Thyroid gland (tissue), 4 donors: Measurements from ENCODE around the gene PRKCI. TPM values are rescaled to one million over a fixed set of nuclear protein-coding genes. Genes with fewer than 3 reads are reported as not detected.
A peak's percentile ranks its signal among the peaks of the same experiment; 100 is the strongest.
"Not testable (repeated sequence)": the region's sequence is repeated elsewhere in the genome, so short reads cannot be mapped to it uniquely, and the experiment has no call there.

ENCODE experiments used
- DNase-seq, 2 donors: peaks; one replicate each; pipeline ENCODE4 v3.0.0-alpha.2; 2019
- H3K27ac ChIP-seq, 3 donors: fragments of 200-600 bp; sonication (generic); 1 replicate in 2 of 3; 2 replicates in 1 of 3; pipeline ENCODE4 v1.5.1; 2016 to 2019; ENCODE audit warnings: mild to moderate bottlenecking in 1 of 3, moderate library complexity in 1 of 3
- H3K27me3 ChIP-seq: fragments of 200-600 bp; sonication (generic); one replicate; pipeline ENCODE4 v1.5.1; 2019
- H3K36me3 ChIP-seq, 2 donors: fragments of 200-600 bp; sonication (generic); one replicate each; pipeline ENCODE4 v1.5.1; 2016 to 2019
- H3K4me1 ChIP-seq, 2 donors: fragments of 200-600 bp; sonication (generic); one replicate each; pipeline ENCODE4 v1.5.1; 2017 to 2019
- H3K4me3 ChIP-seq, 3 donors: fragments of 200-600 bp; sonication (generic); replicated peaks in 1 of 3; 1 replicate in 2 of 3; 2 replicates in 1 of 3; pipeline ENCODE4 v1.5.1; 2016; ENCODE audit warnings: mild to moderate bottlenecking in 1 of 3
- H3K9me3 ChIP-seq: fragments of 200-600 bp; sonication (generic); one replicate; pipeline ENCODE4 v1.5.1; 2017
- CTCF ChIP-seq, 6 experiments: fragments of 200-600 bp in 3 of 6; fragments of 450-650 bp in 3 of 6; sonication (generic) in 3 of 6; IDR thresholded peaks; one replicate each; pipeline ENCODE4 v1.5.1; 2016 to 2019; ENCODE audit warnings: antibody characterized with exemption in 6 of 6, mild to moderate bottlenecking in 2 of 6, inconsistent platforms in 1 of 6, moderate library complexity in 1 of 6
- POLR2A ChIP-seq, 2 donors: fragments of 450-650 bp; IDR thresholded peaks; one replicate each; pipeline ENCODE4 v1.6.1; 2017; ENCODE audit warnings: antibody characterized with exemption in 2 of 2, mild to moderate bottlenecking in 2 of 2, moderate library complexity in 1 of 2
- WGBS, 2 donors: methylation state at CpG; one replicate each; pipeline ENCODE4 v1.1.5; 2017; 5-methylcytosine and 5-hydroxymethylcytosine counted together
- intact Hi-C: fragments of 100-400 bp; cut with DNase I; formaldehyde crosslinking; loops from one replicate; pipeline ENCODE4 v1.15.1; 2023
- total RNA-seq, 4 donors: library from RNA; depleted of rRNA; stranded (reverse); fragments of >200 nt; gene quantifications; one replicate each; pipeline ENCODE4 v1.2.3, GENCODE V29; 2016

The PRKCI gene
- total RNA-seq, 4 donors from 2014 or later, result 74.9 to 85.0 (median 76.6) TPM

- intact Hi-C loops, result no loop called here
- H3K4me3 ChIP-seq, result peak within 1 kb of the TSS; percentile 68 to 95 (median 81)
- H3K27me3 ChIP-seq, result no peaks in the 10 kb centered on the region
- TF ChIP-seq POLR2A (IDR thresholded peaks at IDR 0.05) (peak; percentile 12 to 90), CTCF (IDR thresholded peaks at IDR 0.05) (peak in 3 of 6 experiments; percentile 14 to 22 (median 19))
- peaks cover 13 to 15% of the 10 kb centered on the region in 2 donors for H3K36me3 ChIP-seq
- DNase-seq, result peak; percentile 92 to 93
- peak within 1 kb of the TSS; percentile 97 to 98 (median 98) for H3K27ac ChIP-seq
- 2% methylated on average over 25 to 40 of the region's 71 CpGs for WGBS, 2 donors
- no peaks in the 10 kb centered on the region for H3K9me3 ChIP-seq
- H3K4me1 ChIP-seq, result peaks cover 13 to 18% of the 10 kb centered on the region in 2 donors
These were observed 41.0 kb upstream of the PRKCI start, which contains the start of gene PHC3 for GRCh38 chr3:170180908-170181885. Gene PHC3 (minus strand): TSS chr3:170181733. CDS start chr3:170181715, 18 bp downstream.

- TF ChIP-seq CTCF (IDR thresholded peaks at IDR 0.05) (no peak), POLR2A (IDR thresholded peaks at IDR 0.05) (no peak)
- Histone ChIP-seq H3K4me1 (no peaks in the 10 kb centered on the region), H3K27me3 (no peaks in the 10 kb centered on the region), H3K4me3 (no peak overlapping the region), H3K27ac (no peak overlapping the region), H3K36me3 (no peaks in the 10 kb centered on the region), H3K9me3 (no peaks in the 10 kb centered on the region)
- WGBS, 2 donors, result 92 to 94% methylated on average over 4 of the region's 4 CpGs
- no peak for DNase-seq
- intact Hi-C loops, result no loop called here
These were observed 32.6 kb upstream of the PRKCI start for GRCh38 chr3:170189398-170190256.

- H3K4me1 ChIP-seq, H3K27ac ChIP-seq, H3K36me3 ChIP-seq, intact Hi-C loops, H3K27me3 ChIP-seq, H3K9me3 ChIP-seq, H3K4me3 ChIP-seq, DNase-seq: not testable (repeated sequence)
- 78 to 79% methylated on average over 3 of the region's 3 CpGs for whole genome bisulfite sequencing, 2 donors
These were observed 26.5 kb upstream of the PRKCI start for GRCh38 chr3:170195759-170196158.

GRCh38 chr3:170196833-170197232 lies 25.4 kb upstream of the PRKCI start:
- no peaks in the 10 kb centered on the region for H3K4me1 ChIP-seq
- no peaks in the 10 kb centered on the region for H3K9me3 ChIP-seq
- no peak for TF ChIP-seq POLR2A (IDR thresholded peaks at IDR 0.05)
- TF ChIP-seq CTCF (IDR thresholded peaks at IDR 0.05), result no peak
- WGBS, 2 donors, result 93 to 96% methylated on average over 3 of the region's 3 CpGs
- intact Hi-C loops, result no loop called here
- no peak overlapping the region for H3K4me3 ChIP-seq
- no peak for DNase-seq
- no peak overlapping the region for H3K27ac ChIP-seq
- no peaks in the 10 kb centered on the region for H3K36me3 ChIP-seq
- no peaks in the 10 kb centered on the region for H3K27me3 ChIP-seq

GRCh38 chr3:170200987-170201386 lies 21.2 kb upstream of the PRKCI start:
- intact Hi-C loops, result no loop called here

More at GRCh38 chr3:170200987-170201386, 21.2 kb upstream of the PRKCI start:
- no peak overlapping the region for H3K27ac ChIP-seq
- TF ChIP-seq POLR2A (IDR thresholded peaks at IDR 0.05) (no peak), CTCF (IDR thresholded peaks at IDR 0.05) (no peak)
- no peaks in the 10 kb centered on the region for H3K27me3 ChIP-seq
- no peaks in the 10 kb centered on the region for H3K4me1 ChIP-seq
- no peak for DNase-seq
- H3K4me3 ChIP-seq, result no peak overlapping the region
- no peaks in the 10 kb centered on the region for H3K9me3 ChIP-seq
- no peaks in the 10 kb centered on the region for H3K36me3 ChIP-seq
